Endothelial cell of umbilical vein (primary cell): Measurements from ENCODE around the gene PPP1R3F. TPM values are rescaled to one million over a fixed set of nuclear protein-coding genes. Genes with fewer than 3 reads are reported as not detected.

Source experiments
- BruUV-seq: library from RNA; stranded (reverse); fragments of 400-500 nt; replicated peaks from 2 replicates; lab custom pipeline; 2021; lab: Mats Ljungman, UMichigan
- CTCF ChIA-PET: fragments of 300-600, 350-600 bp; sonication (Branson Sonifier 250); formaldehyde crosslinking; loops from one replicate; lab custom pipeline; 2021; ENCODE audit warnings: antibody characterized with exemption, inconsistent platforms; lab: Charles Lee
- POLR2A ChIA-PET: fragments of 300-600, 350-600 bp; sonication (Branson Sonifier 250); formaldehyde crosslinking; loops from one replicate; lab custom pipeline; 2021; ENCODE audit warnings: antibody characterized with exemption, inconsistent platforms; lab: Charles Lee
- DNase-seq: peaks from one replicate; pipeline ENCODE4 v3.0.0-alpha.2; 2011; ENCODE audit warnings: low read depth, low spot score
- FAIRE-seq: peaks from 2 replicates; lab custom pipeline; 2011; peaks lifted over from hg19 to GRCh38; lab: Jason Lieb, UNC
- H2AFZ ChIP-seq: 2 replicates; pipeline ENCODE4 v1.6.0; 2012; ENCODE audit warnings: low read depth, low read length, control low read depth, inconsistent platforms
- H3K27ac ChIP-seq: 2 replicates; pipeline ENCODE4 v1.5.1; 2011; ENCODE audit warnings: low read depth, mild to moderate bottlenecking, control low read depth, low read length, moderate library complexity; ENCODE audit not compliant: insufficient read depth
- H3K27me3 ChIP-seq, 2 experiments: 2 replicates each; pipeline versions ENCODE4 v1.6.0 to v1.6.1; 2011; ENCODE audit warnings: low read length in 2 of 2, mixed read lengths in 1 of 2; ENCODE audit not compliant: control insufficient read depth in 2 of 2, insufficient read depth in 2 of 2
- H3K36me3 ChIP-seq, 2 experiments: 2 replicates in 1 of 2; 3 replicates in 1 of 2; pipeline ENCODE4 v1.5.1; 2011; ENCODE audit warnings: low read length in 2 of 2, mild to moderate bottlenecking in 1 of 2, moderate library complexity in 1 of 2; ENCODE audit not compliant: control insufficient read depth in 2 of 2, insufficient read depth in 2 of 2; ENCODE audit errors: extremely low read depth in 1 of 2
- H3K4me1 ChIP-seq: 3 replicates; pipeline ENCODE4 v1.5.1; 2011; ENCODE audit warnings: mild to moderate bottlenecking, low read length; ENCODE audit not compliant: control insufficient read depth, insufficient read depth; ENCODE audit errors: extremely low read depth
- H3K4me2 ChIP-seq: 2 replicates; pipeline ENCODE4 v1.6.1; 2011; ENCODE audit warnings: low read length, control low read depth, mixed read lengths; ENCODE audit not compliant: insufficient read depth
- H3K4me3 ChIP-seq, 3 experiments: fragments of 200-600 bp in 1 of 3; sonication (generic), shearing (Covaris generic) in 1 of 3; replicated peaks in 1 of 3; 2 replicates each; pipeline ENCODE4 v1.5.1; 2011 to 2016; ENCODE audit warnings: control low read depth in 3 of 3, low read length in 3 of 3, mild to moderate bottlenecking in 2 of 3, inconsistent platforms in 1 of 3, low read depth in 1 of 3, moderate library complexity in 1 of 3; ENCODE audit not compliant: insufficient read depth in 1 of 3
- H3K79me2 ChIP-seq: 2 replicates; pipeline ENCODE4 v1.6.0; 2012; ENCODE audit warnings: low read length, inconsistent platforms; ENCODE audit not compliant: control insufficient read depth, insufficient read depth
- H3K9ac ChIP-seq: replicated peaks from 2 replicates; pipeline ENCODE3; 2011; ENCODE audit warnings: low read length, control low read depth; ENCODE audit not compliant: insufficient read depth; ENCODE audit errors: extremely low read depth
- H3K9me1 ChIP-seq: replicated peaks from 3 replicates; pipeline ENCODE4 v1.6.0; 2011; ENCODE audit warnings: mild to moderate bottlenecking, low read length; ENCODE audit not compliant: control insufficient read depth, insufficient read depth; ENCODE audit errors: extremely low read depth
- H3K9me3 ChIP-seq: replicated peaks from 2 replicates; pipeline ENCODE4 v1.5.1; 2012; ENCODE audit warnings: low read length, inconsistent platforms; ENCODE audit not compliant: control insufficient read depth, insufficient read depth
- H4K20me1 ChIP-seq: replicated peaks from 2 replicates; pipeline ENCODE3; 2011; ENCODE audit warnings: mild to moderate bottlenecking, low read length; ENCODE audit not compliant: control insufficient read depth, insufficient read depth; ENCODE audit errors: extremely low read depth
- CTCF ChIP-seq, 2 donors: IDR thresholded peaks; 1 replicate in 1 of 2; 2 replicates in 1 of 2; pipeline ENCODE4 v1.5.1; 2011; ENCODE audit warnings: low read length in 2 of 2, mild to moderate bottlenecking in 2 of 2, moderate library complexity in 2 of 2, control low read depth in 1 of 2, inconsistent platforms in 1 of 2, low read depth in 1 of 2; ENCODE audit not compliant: insufficient read depth in 1 of 2; ENCODE audit errors: extremely low read depth in 1 of 2
- EZH2 ChIP-seq: IDR thresholded peaks from 2 replicates; pipeline ENCODE4 v1.6.1; 2012; ENCODE audit warnings: borderline replicate concordance, low read depth, mild to moderate bottlenecking, moderate library complexity, low read length, inconsistent platforms; ENCODE audit not compliant: severe bottlenecking
- FOS ChIP-seq: IDR thresholded peaks from 2 replicates; pipeline ENCODE4 v1.6.1; 2011; ENCODE audit warnings: mild to moderate bottlenecking, low read length, moderate library complexity, borderline replicate concordance; ENCODE audit not compliant: insufficient read depth
- GATA2 ChIP-seq: IDR thresholded peaks from 2 replicates; pipeline ENCODE4 v1.7.0; 2011; ENCODE audit warnings: low read depth, mild to moderate bottlenecking, moderate library complexity, mixed read lengths, low read length; ENCODE audit not compliant: insufficient read length, insufficient read depth
- JUN ChIP-seq: IDR thresholded peaks from 2 replicates; pipeline ENCODE4 v1.6.1; 2011; ENCODE audit warnings: borderline replicate concordance, low read depth; ENCODE audit not compliant: insufficient read length, insufficient read depth
- MAX ChIP-seq: IDR thresholded peaks from 2 replicates; pipeline ENCODE4 v1.6.1; 2011; ENCODE audit not compliant: insufficient read depth, insufficient read length
- MYC ChIP-seq: IDR thresholded peaks from one replicate; pipeline ENCODE4 v1.6.1; 2011; ENCODE audit warnings: mild to moderate bottlenecking, low read depth, low read length
- POLR2A ChIP-seq: IDR thresholded peaks from 2 replicates; pipeline ENCODE4 v1.6.1; 2012; ENCODE audit warnings: low read depth, mild to moderate bottlenecking, control low read depth, low read length
- POLR2AphosphoS5 ChIP-seq: IDR thresholded peaks from 2 replicates; pipeline ENCODE4 v1.6.1; 2012; ENCODE audit warnings: low read depth, mild to moderate bottlenecking, control low read depth, low read length, moderate library complexity; ENCODE audit not compliant: insufficient read depth
- dilution Hi-C: fragments of 300-500 bp; cut with MboI; formaldehyde crosslinking; loops from one replicate; pipeline ENCODE4 v1.15.0; 2019; ENCODE audit warnings: low sequenced_read_pairs; ENCODE audit not compliant: extremely low pct_ligation_motif_present
- intact Hi-C: fragments of 100-400 bp; cut with micrococcal nuclease; formaldehyde crosslinking; loops from one replicate; pipeline ENCODE4 v1.10.0; 2022
- polyA plus RNA-seq, 4 experiments: library from polyadenylated mRNA; depleted of rRNA in 3 of 4; stranded (reverse) in 3 of 4; unstranded in 1 of 4; fragments of >200 nt; gene quantifications; 2 replicates each; pipeline versions ENCODE4 v1.2.1 to v1.2.3, GENCODE V29; 2011 to 2012; ENCODE audit warnings: missing spikeins in 1 of 4
- total RNA-seq: library from RNA; stranded (reverse); gene quantifications from 2 replicates; pipeline ENCODE4 v1.2.3, GENCODE V29; 2021

PPP1R3F gene
- total and polyA plus RNA-seq, 2 donors (not counting 3 experiments of a cell fraction or from before 2014, with no cell fraction given): 1.5 to 2.5 TPM

GRCh38 chrX:49257074-49257790 is 12.4 kb upstream of the PPP1R3F start:
- DNase-seq: no peak
- H2AFZ ChIP-seq: no peak overlapping the region
- H4K20me1 ChIP-seq: no peaks in the 10 kb centered on the region
- dilution Hi-C loops (no loop called here), intact Hi-C loops (no loop called here)
- no peaks in the 10 kb centered on the region for H3K9me1 ChIP-seq
- FAIRE-seq: no peak
- no TSS peak for BruUV-seq
- no peaks in the 10 kb centered on the region for H3K27me3 ChIP-seq
- no peak overlapping the region for H3K4me3 ChIP-seq
- H3K4me1 ChIP-seq: no peaks in the 10 kb centered on the region
- no peak overlapping the region for H3K27ac ChIP-seq
- no peak overlapping the region for H3K4me2 ChIP-seq
- CTCF ChIA-PET: no interaction called here
- no peaks in the 10 kb centered on the region for H3K9me3 ChIP-seq
- POLR2A ChIA-PET: no interaction called here
- H3K36me3 ChIP-seq: no peaks in the 10 kb centered on the region
- H3K9ac ChIP-seq: no peak overlapping the region
- H3K79me2 ChIP-seq: no peaks in the 10 kb centered on the region
- TF ChIP-seq FOS (no peak), CTCF (IDR thresholded peaks at IDR 0.05; ENCODE audit: extremely low read depth in 1 of 2, insufficient read depth in 1 of 2, low read depth in 1 of 2, low read length in 2 of 2) (no peak), GATA2 (no peak), MAX (no peak), POLR2A (no peak), POLR2AphosphoS5 (no peak), JUN (no peak), EZH2 (no peak), MYC (no peak)
